Naive B cell (primary cell): ENCODE measurements around the gene PXN. TPM values are rescaled to one million over a fixed set of nuclear protein-coding genes. Genes with fewer than 3 reads are reported as not detected.
"Not testable (repeated sequence)": the region's sequence is repeated elsewhere in the genome, so short reads cannot be mapped to it uniquely, and the experiment has no call there.

Experiments used
- ATAC-seq, 2 donors: fragments of 150-1000 bp; cut with Tn5 transposase; 2 replicates each; pipeline ENCODE4 v1.10.0; 2021; ENCODE audit warnings: low read depth in 2 of 2, mild to moderate bottlenecking in 2 of 2, moderate library complexity in 2 of 2
- DNase-seq: peaks from one replicate; pipeline ENCODE4 v3.0.0; 2022
- H3K27ac Mint-ChIP-seq, 6 donors: one replicate each; pipeline ENCODE4 v1.8.0; 2020 to 2022; ENCODE audit warnings: mild to moderate bottlenecking in 6 of 6, mixed read lengths in 6 of 6, moderate library complexity in 5 of 6, inconsistent platforms in 2 of 6
- H3K27me3 Mint-ChIP-seq, 3 donors: one replicate each; pipeline ENCODE4 v1.8.0; 2021 to 2022; ENCODE audit warnings: mixed read lengths in 3 of 3, mild to moderate bottlenecking in 1 of 3
- H3K36me3 Mint-ChIP-seq, 2 donors: one replicate each; pipeline ENCODE4 v1.8.0; 2020 to 2022; ENCODE audit warnings: mixed read lengths in 2 of 2, inconsistent platforms in 1 of 2, mild to moderate bottlenecking in 1 of 2
- H3K4me1 Mint-ChIP-seq, 3 donors: one replicate each; pipeline ENCODE4 v1.8.0; 2020 to 2022; ENCODE audit warnings: mixed read lengths in 3 of 3, inconsistent platforms in 1 of 3, mild to moderate bottlenecking in 1 of 3, moderate library complexity in 1 of 3
- H3K4me3 Mint-ChIP-seq, 8 donors: one replicate each; pipeline ENCODE4 v1.8.0; 2020 to 2022; ENCODE audit warnings: mild to moderate bottlenecking in 8 of 8, mixed read lengths in 8 of 8, moderate library complexity in 8 of 8, inconsistent platforms in 2 of 8
- H3K9me3 Mint-ChIP-seq, 7 donors: one replicate each; pipeline ENCODE4 v1.8.0; 2020 to 2022; ENCODE audit warnings: mixed read lengths in 7 of 7, mild to moderate bottlenecking in 5 of 7, inconsistent platforms in 2 of 7, moderate library complexity in 1 of 7
- polyA plus RNA-seq, 6 donors: library from polyadenylated mRNA; unstranded; fragments of 300-500 nt; fragmentation: Illumina TruSeq; gene quantifications; one replicate each; pipeline ENCODE4 v1.2.3, GENCODE V29; 2021; ENCODE audit warnings: low read depth in 6 of 6

The PXN gene
- polyA plus RNA-seq, 6 donors from 2014 or later = 0.95 to 6.0 (median 3.7) TPM

GRCh38 chr12:120257041-120257821, 8.3 kb downstream of the PXN start:
- Mint-ChIP-seq H3K4me3 (no peak overlapping the region), H3K27me3 (peaks cover 60 to 66% (median 66%) of the 10 kb centered on the region in 3 donors), H3K36me3 (peaks cover 6 to 9% of the 10 kb centered on the region in 2 donors), H3K9me3 (no peaks in the 10 kb centered on the region), H3K4me1 (peaks cover 22 to 54% (median 34%) of the 10 kb centered on the region in 3 donors), H3K27ac (peak overlapping the region in 1 of 6 donors; percentile 49)
- no peak for DNase-seq
- no peak for ATAC-seq

- peak overlapping the region in 1 of 6 donors; percentile 85 for H3K27ac Mint-ChIP-seq
These were observed 10.7 kb downstream of the PXN start for GRCh38 chr12:120254809-120255208.

GRCh38 chr12:120253313-120253712, 12.2 kb downstream of the PXN start:
- H3K9me3 Mint-ChIP-seq, H3K36me3 Mint-ChIP-seq: not testable (repeated sequence)
- ATAC-seq = peak; percentile 72 to 74
- Mint-ChIP-seq H3K27ac (peak overlapping the region in 4 of 6 donors; percentile 56 to 85 (median 62)), H3K4me3 (peak overlapping the region; percentile 16 to 82 (median 62)), H3K4me1 (peaks cover 49 to 70% (median 64%) of the 10 kb centered on the region in 3 donors), H3K27me3 (peaks cover 55 to 67% (median 57%) of the 10 kb centered on the region in 3 donors)
- DNase-seq = peak; percentile 74

More at GRCh38 chr12:120254809-120255208, 10.7 kb downstream of the PXN start:
- peak overlapping the region in 3 of 8 donors; percentile 4 to 60 (median 30) for H3K4me3 Mint-ChIP-seq
- peaks cover 53 to 61% (median 56%) of the 10 kb centered on the region in 3 donors for H3K27me3 Mint-ChIP-seq
- no peaks in the 10 kb centered on the region for H3K9me3 Mint-ChIP-seq
- H3K36me3 Mint-ChIP-seq = peaks cover 6 to 9% of the 10 kb centered on the region in 2 donors
- DNase-seq = no peak
- H3K4me1 Mint-ChIP-seq = peaks cover 39 to 61% (median 58%) of the 10 kb centered on the region in 3 donors
- no peak for ATAC-seq

- peaks cover 6 to 9% of the 10 kb centered on the region in 2 donors for H3K36me3 Mint-ChIP-seq
These were observed 13.2 kb downstream of the PXN start for GRCh38 chr12:120252071-120252906.

GRCh38 chr12:120251364-120252070, 14.0 kb downstream of the PXN start:
- peak overlapping the region; percentile 8 to 94 (median 48) for H3K27ac Mint-ChIP-seq
- DNase-seq, ATAC-seq, H3K9me3 Mint-ChIP-seq, H3K36me3 Mint-ChIP-seq: not testable (repeated sequence)
- H3K4me1 Mint-ChIP-seq = peaks cover 57 to 68% (median 62%) of the 10 kb centered on the region in 3 donors
- H3K4me3 Mint-ChIP-seq = peak overlapping the region in 6 of 8 donors; percentile 13 to 74 (median 58)
- H3K27me3 Mint-ChIP-seq = peaks cover 56 to 61% (median 56%) of the 10 kb centered on the region in 3 donors

More at GRCh38 chr12:120252071-120252906, 13.2 kb downstream of the PXN start:
- H3K4me1 Mint-ChIP-seq = peaks cover 57 to 73% (median 64%) of the 10 kb centered on the region in 3 donors
- peak; percentile 80 for DNase-seq
- H3K4me3 Mint-ChIP-seq = peak overlapping the region in 7 of 8 donors; percentile 13 to 74 (median 55)
- peak; percentile 85 for ATAC-seq
- no peaks in the 10 kb centered on the region for H3K9me3 Mint-ChIP-seq
- peaks cover 57 to 67% (median 60%) of the 10 kb centered on the region in 3 donors for H3K27me3 Mint-ChIP-seq
- peak overlapping the region in 5 of 6 donors; percentile 8 to 94 (median 55) for H3K27ac Mint-ChIP-seq

- Mint-ChIP-seq H3K27me3 (peaks cover 50 to 55% (median 55%) of the 10 kb centered on the region in 3 donors), H3K4me1 (peaks cover 53 to 60% (median 59%) of the 10 kb centered on the region in 3 donors), H3K4me3 (peak overlapping the region; percentile 1 to 88 (median 71)), H3K27ac (peak overlapping the region in 2 of 6 donors; percentile 85 to 88), H3K36me3 (peaks cover 6 to 7% of the 10 kb centered on the region in 2 donors), H3K9me3 (no peaks in the 10 kb centered on the region)
- peak; percentile 29 to 32 for ATAC-seq
- DNase-seq = peak; percentile 57
These were observed 15.4 kb downstream of the PXN start for GRCh38 chr12:120249875-120250795.

GRCh38 chr12:120249266-120249874, 16.2 kb downstream of the PXN start:
- DNase-seq (no peak), ATAC-seq (no peak)
- peaks cover 51 to 53% (median 51%) of the 10 kb centered on the region in 3 donors for H3K4me1 Mint-ChIP-seq
- H3K4me3 Mint-ChIP-seq = peak overlapping the region in 3 of 8 donors; percentile 25 to 77 (median 69)
- H3K27me3 Mint-ChIP-seq = peaks cover 48 to 55% (median 54%) of the 10 kb centered on the region in 3 donors
- H3K9me3 Mint-ChIP-seq = no peaks in the 10 kb centered on the region
- peak overlapping the region in 1 of 6 donors; percentile 13 for H3K27ac Mint-ChIP-seq
- peaks cover 0 to 3% of the 10 kb centered on the region in 2 donors for H3K36me3 Mint-ChIP-seq

- Mint-ChIP-seq H3K4me1 (peaks cover 35 to 42% (median 36%) of the 10 kb centered on the region in 3 donors), H3K36me3 (peaks cover 0 to 3% of the 10 kb centered on the region in 2 donors), H3K27me3 (peaks cover 60 to 70% (median 64%) of the 10 kb centered on the region in 3 donors), H3K27ac (no peak overlapping the region), H3K4me3 (no peak overlapping the region), H3K9me3 (no peaks in the 10 kb centered on the region)
- DNase-seq = no peak
- ATAC-seq = no peak
These were observed 17.9 kb downstream of the PXN start for GRCh38 chr12:120247621-120248030.

- Mint-ChIP-seq H3K27me3 (peaks cover 63 to 69% (median 68%) of the 10 kb centered on the region in 3 donors), H3K4me3 (no peak overlapping the region), H3K36me3 (peaks cover 0 to 3% of the 10 kb centered on the region in 2 donors), H3K4me1 (peaks cover 30 to 38% (median 31%) of the 10 kb centered on the region in 3 donors), H3K27ac (no peak overlapping the region), H3K9me3 (no peaks in the 10 kb centered on the region)
- no peak for ATAC-seq
- DNase-seq = no peak
These were observed 18.3 kb downstream of the PXN start for GRCh38 chr12:120247183-120247582.

- H3K9me3 Mint-ChIP-seq, H3K36me3 Mint-ChIP-seq, ATAC-seq, H3K27ac Mint-ChIP-seq, DNase-seq, H3K4me3 Mint-ChIP-seq: not testable (repeated sequence)
- H3K4me1 Mint-ChIP-seq = peaks cover 25 to 33% (median 30%) of the 10 kb centered on the region in 3 donors
- peaks cover 63 to 73% (median 69%) of the 10 kb centered on the region in 3 donors for H3K27me3 Mint-ChIP-seq
These were observed 18.8 kb downstream of the PXN start for GRCh38 chr12:120246705-120247104.

GRCh38 chr12:120242971-120243699, 22.4 kb downstream of the PXN start:
- no peaks in the 10 kb centered on the region for H3K9me3 Mint-ChIP-seq
- peaks cover 0 to 15% (median 10%) of the 10 kb centered on the region in 3 donors for H3K4me1 Mint-ChIP-seq
- DNase-seq (no peak), ATAC-seq (no peak)
- H3K36me3 Mint-ChIP-seq = peaks cover 0 to 8% of the 10 kb centered on the region in 2 donors
- H3K27ac Mint-ChIP-seq = no peak overlapping the region
- H3K27me3 Mint-ChIP-seq = peaks cover 65 to 73% (median 70%) of the 10 kb centered on the region in 3 donors
- H3K4me3 Mint-ChIP-seq = no peak overlapping the region
